T follicular helper cell (primary cell): Measurements from ENCODE around the gene EYA2.
"Not testable (repeated sequence)": the region's sequence is repeated elsewhere in the genome, so short reads cannot be mapped to it uniquely, and the experiment has no call there.

Experiments
- DNase-seq: peaks from one replicate; pipeline ENCODE4 v3.0.0-alpha.2; 2020; ENCODE audit warnings: low read depth

Gene EYA2

GRCh38 chr20:46930640-46931339, 36.1 kb downstream of the EYA2 start:
- DNase-seq = no peak

GRCh38 chr20:46931699-46932098, 37.1 kb downstream of the EYA2 start:
- no peak for DNase-seq

GRCh38 chr20:46932439-46932838, 37.8 kb downstream of the EYA2 start:
- DNase-seq = not testable (repeated sequence)

- DNase-seq = no peak
These were observed 38.5 kb downstream of the EYA2 start for GRCh38 chr20:46933150-46933549.

GRCh38 chr20:46934746-46935287, 40.2 kb downstream of the EYA2 start:
- no peak for DNase-seq

- no peak for DNase-seq
These were observed 40.9 kb downstream of the EYA2 start for GRCh38 chr20:46935394-46936017.

GRCh38 chr20:46936415-46937156, 41.9 kb downstream of the EYA2 start:
- DNase-seq = no peak

- no peak for DNase-seq
These were observed 42.5 kb downstream of the EYA2 start for GRCh38 chr20:46937157-46937523.

GRCh38 chr20:46937533-46938226, 43.0 kb downstream of the EYA2 start:
- DNase-seq = no peak

GRCh38 chr20:46938434-46938833, 43.8 kb downstream of the EYA2 start:
- no peak for DNase-seq

- no peak for DNase-seq
These were observed 44.7 kb downstream of the EYA2 start for GRCh38 chr20:46939031-46939965.

GRCh38 chr20:46940616-46941015, 46.0 kb downstream of the EYA2 start:
- DNase-seq = no peak

- DNase-seq = no peak
These were observed 46.8 kb downstream of the EYA2 start for GRCh38 chr20:46941404-46941803.

GRCh38 chr20:46943861-46944591, 49.4 kb downstream of the EYA2 start:
- DNase-seq = no peak

- no peak for DNase-seq
These were observed 50.8 kb downstream of the EYA2 start for GRCh38 chr20:46945465-46945864.

- no peak for DNase-seq
These were observed 51.6 kb downstream of the EYA2 start for GRCh38 chr20:46946181-46946624.

- no peak for DNase-seq
These were observed 52.2 kb downstream of the EYA2 start for GRCh38 chr20:46946796-46947195.

GRCh38 chr20:46948081-46948480, 53.4 kb downstream of the EYA2 start:
- DNase-seq = no peak

GRCh38 chr20:46951405-46951804, 56.8 kb downstream of the EYA2 start:
- DNase-seq = no peak

- no peak for DNase-seq
These were observed 57.3 kb downstream of the EYA2 start for GRCh38 chr20:46951840-46952497.
